ENCODE data around the gene ENG. TPM values are rescaled to one million over a fixed set of nuclear protein-coding genes. Genes with fewer than 3 reads are reported as not detected.
"Not testable (repeated sequence)": the region's sequence is repeated elsewhere in the genome, so short reads cannot be mapped to it uniquely, and the experiment has no call there.

Gene ENG
- total RNA-seq, 1 donor from 2014 or later: 14.3 TPM

DNA sequence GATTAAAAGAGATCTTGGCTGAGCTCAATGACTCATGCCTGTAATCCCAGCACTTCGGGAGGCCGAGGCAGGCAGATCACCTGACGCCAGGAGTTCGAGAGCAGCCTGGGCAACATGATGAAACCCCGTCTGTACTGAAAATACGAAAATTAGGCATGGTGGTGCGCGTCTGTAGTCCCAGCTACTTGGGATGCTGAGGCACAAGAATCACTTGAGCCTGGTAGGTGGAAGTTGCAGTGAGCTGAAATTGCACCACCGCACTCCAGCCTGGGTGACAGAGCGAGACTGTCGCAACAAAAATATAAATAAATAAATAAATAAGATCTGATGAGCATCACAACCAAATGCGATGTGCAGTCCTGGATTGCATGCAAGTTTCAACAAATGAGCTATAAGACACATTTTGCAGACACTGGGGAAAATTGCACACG is 8.7 kb upstream of the ENG start:
- no peak for ATAC-seq

DNA sequence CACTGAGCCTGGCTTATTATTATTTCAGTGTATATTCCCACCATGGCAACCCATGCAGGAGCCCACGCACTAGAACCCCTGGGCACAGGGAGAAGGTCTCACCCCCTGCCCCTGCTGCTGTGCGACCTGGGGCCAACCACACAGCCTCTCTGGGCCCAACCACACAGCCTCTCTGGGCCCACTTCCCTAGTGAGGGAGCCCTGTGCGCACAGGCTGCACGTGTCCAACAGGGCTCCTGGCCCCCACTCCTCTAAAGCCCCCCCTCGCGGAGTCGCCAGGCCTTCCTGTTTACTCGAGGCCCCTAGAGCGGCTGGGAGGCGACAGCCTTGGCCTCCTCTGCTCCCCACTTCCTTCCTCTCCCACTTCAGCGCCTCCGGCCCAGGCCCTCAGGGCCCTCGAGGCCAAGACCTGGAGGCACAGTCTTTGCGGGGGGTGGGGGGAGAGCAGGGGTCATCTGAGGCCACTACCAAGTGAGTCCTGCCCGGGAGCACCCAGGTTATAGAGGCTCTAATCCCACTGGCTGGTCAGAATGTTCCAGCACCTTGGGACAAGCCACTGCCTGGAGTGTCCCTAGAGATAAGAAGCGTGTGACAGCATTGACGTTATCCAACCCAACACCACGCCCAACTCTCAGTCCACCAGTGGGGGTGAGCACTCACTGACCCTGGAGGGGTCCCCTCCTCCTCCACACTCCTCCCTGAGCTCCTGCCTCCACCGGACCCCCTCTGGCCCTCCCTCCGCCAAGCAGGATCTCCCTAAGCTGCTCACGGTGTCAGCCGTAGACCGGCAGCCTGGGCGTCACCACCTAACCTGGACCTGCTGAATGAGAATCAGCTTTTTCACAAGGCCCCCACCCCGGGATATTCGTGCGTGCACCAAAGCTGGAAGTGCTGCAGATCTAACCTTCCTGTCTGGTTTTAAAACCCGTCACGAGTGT is 7.9 kb upstream of the ENG start:
- peak; percentile 69 for ATAC-seq

DNA sequence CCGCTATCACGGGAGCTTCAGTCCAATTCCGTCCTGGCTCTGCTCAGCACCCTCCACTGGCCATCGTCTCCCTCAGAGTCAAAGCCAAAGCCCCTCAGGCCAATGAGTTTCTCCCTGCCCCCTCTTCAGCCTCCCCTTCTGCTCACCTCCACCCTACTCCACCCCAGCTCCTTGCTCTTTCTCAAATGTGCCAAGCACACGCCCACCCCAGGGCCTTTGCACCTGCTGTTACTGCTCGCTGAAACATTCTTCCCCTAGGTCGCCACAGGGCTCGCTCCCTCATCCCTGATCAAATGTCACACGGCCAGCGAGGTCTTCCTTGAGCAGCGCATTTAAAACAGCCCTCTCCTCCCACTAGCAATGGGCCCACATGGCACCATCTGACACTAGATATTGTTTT is 6.3 kb upstream of the ENG start:
- ATAC-seq: no peak

DNA sequence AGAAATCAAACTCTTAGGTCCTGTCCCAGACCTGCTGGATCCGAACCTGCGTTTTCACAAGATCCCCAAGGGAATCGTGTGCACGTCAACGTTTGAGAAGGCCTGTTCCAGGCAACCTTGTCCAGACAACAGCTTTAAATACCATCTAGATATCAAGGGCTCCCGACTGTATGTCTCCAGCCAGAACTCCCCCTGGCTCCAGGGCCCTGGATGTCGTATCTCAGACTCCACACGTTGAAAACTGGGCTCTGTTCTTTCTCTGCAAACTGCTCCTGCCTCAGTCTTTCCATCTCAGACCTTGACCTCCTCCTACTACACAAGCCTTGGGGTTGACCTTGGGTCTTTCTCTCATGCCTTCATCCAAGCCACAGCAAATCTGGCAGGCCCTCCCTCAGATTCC is 5.8 kb upstream of the ENG start:
- ATAC-seq: no peak

DNA sequence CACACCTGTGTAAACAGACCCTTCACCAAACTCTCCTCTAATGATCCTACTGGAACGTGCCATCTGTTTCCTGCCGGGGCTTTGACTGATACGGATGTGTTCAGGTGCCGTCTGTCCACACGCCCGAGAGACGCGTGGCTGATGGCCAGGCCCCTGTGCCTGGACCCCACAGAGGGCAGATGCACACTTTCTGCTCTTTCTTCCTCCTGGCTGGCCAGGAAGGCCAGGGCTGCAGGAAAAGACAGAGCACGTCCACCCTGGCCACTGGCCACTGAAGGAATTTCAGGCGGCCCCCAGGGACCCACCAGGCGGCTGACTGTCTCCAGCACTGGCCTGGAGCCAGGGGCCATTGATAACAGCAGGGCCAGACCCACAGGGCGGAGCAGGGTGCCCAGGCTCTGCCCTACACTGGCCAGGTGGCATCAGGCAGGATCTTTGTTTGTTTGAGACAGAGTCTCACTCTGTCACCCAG is 3.6 kb upstream of the ENG start:
- ATAC-seq: peak; percentile 6

DNA sequence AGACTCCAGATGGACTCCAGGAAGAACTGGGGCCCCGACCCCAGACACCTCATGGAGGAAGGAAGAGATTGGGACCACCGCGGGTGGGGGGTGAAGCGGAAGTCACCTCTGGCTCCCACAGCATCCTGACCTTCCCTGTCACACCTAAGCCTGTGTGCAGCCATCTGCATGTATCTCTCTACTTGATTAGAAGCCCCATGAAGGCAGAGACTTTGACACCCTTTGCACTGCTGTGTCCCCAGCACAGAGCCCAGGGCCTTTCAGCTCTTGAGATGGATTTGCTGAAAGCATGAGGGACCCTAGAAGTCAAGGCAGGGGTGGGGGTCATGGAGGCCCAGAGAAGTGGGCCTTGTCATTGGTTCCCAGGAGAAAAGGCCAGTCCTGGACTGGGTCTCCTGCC is 2.8 kb upstream of the ENG start:
- no peak for ATAC-seq

DNA sequence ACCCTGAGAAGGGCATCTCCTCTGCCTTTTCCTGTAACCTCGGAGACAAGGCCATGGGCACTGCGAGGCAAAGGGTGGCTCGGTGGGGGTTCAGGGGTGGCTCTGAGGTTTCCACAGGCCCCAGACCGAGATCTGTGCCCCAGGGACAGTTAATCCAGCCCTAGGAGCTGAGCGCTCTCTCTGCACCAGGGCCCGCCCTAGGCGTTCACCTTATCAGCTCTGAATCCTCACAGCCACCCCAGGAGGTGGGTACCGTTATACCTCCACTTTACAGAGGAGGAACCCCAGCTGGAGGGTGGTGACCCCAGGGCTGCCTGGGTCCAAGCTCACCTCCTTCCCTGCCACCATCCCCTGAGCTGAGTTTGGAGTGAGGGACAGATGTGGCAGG is 2.3 kb upstream of the ENG start:
- ATAC-seq: no peak

DNA sequence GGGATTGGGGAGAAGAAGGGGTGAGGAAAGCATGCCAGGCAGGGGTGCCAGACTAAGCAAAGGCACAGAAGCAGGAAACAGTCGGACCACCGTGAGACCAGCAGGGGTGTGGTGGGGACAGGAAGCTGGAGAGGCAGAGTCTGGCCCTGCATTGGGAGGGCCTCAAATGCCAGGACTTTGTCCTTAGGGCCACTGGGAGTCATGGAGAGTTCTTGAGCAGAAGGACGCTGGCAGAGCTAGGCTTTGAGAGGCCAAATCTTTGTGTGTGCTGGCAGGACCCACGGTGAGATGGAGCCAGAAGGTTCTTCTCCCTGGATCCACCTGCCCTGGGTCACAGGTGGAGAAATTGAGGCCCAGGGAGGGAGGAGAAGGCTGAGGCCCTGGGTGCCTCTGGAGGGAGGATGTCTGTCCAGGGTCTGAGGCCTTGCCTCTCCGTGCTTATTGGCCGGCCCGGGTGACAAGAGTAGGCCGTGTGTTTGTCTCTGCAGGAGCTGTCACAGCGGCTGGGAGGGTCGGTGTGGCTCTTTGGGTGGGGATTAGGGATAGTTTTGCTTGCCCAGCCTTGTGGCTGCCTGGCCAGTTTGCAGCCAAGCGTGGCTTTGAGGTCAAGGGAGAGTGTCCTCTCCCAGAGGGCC is 1.8 kb upstream of the ENG start:
- ATAC-seq: no peak

DNA sequence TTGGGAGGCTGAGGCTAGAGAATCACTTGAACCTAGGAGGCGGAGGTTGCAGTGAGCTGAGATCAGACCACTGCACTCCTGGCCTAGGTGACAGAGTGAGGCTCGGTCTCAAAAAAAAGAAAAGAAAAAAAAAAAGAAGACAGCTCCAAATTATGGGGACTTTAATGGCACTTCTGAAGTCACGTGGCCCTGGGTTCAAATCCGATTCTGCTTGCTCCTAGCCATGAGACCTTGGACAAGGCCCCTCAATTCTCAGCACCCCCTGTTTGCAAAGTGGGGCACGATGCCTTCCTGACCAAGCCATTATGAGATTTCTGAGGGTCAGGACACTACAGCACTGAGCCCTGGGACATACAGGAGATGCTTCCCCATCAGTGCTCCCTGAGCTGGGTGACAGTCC is 1.1 kb upstream of the ENG start:
- ATAC-seq: no peak

DNA sequence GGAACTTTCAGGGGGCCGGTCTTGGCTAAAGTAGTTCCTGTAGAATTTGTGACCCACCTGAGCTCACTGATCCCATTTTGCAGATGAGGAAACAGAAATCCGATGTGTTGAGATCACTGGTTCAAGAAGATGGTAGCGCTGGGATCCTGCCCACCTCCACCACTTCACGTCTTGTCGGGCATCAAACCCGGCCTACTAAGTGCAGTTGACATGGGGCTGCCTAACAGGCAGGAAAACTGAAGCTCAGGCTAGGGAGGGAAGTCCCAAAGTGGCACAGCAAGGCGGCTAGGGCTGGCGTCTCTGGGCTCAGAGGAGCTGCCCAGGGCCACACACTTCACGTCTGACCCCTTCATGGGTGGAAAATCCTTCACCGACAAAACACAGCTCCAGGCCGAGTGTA is 502 bp upstream of the ENG start:
- ATAC-seq: no peak

DNA sequence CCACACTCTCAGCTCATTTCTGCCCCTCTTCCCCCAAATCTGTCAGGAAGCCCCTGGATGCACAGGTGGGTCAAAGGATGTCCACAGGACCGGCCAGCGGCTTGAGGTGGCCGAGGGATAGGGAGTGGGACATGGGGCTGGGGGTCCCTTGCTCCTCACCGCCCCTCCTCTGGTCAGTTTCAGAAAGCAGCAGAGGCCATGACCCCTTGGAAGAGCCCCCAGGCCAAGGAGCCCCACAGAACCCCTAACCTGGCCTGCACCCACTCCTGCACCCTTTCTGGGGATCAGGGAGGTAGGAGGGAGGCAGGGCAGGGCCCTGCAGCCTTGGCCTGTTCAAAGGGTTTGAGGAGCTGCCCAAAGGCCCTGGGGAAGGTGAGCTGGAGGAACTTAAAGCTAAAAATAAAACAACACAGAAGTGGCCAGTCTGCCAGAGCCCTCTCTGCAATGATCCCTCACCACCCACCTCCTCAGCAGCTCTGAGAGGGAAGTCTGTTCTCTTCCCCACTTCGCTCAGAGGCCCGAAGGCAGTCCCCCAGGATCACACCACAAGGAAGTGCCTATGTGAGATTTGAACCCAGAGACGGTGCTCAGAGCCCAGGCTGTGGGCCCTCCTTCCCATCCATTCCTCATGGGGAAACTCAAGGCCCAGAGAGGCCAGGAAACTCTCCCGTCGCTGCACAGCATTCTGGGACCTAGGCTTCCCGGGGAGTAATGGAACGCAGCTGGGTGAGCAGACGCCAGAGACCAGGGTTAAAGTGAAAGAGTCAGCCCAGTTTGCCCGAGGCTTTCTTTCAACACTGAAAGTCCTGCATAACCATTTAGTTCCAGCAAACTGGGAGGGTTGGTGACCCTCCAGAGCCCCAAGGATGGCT is 910 bp downstream of the ENG start:
- no peak for ATAC-seq

DNA sequence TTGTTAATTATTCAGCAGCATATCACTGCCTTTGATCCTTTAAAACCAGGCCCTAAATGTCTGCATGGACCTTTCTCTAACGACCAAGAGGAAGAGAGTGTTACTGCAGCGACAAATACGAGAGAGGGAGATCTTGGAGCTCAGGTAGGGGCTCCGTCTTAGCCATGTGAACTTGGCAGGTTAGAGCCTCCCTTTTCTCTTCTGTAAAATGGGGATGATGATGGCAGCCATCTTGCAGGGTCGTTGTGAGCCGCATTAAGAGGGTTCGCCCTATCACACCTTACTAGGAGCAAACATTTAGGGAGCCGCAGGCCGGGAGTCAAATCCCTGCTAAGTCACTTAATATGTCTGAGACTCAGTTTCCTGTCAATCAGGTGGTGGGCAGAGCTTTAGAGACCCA is 1.6 kb downstream of the ENG start:
- ATAC-seq: no peak

DNA sequence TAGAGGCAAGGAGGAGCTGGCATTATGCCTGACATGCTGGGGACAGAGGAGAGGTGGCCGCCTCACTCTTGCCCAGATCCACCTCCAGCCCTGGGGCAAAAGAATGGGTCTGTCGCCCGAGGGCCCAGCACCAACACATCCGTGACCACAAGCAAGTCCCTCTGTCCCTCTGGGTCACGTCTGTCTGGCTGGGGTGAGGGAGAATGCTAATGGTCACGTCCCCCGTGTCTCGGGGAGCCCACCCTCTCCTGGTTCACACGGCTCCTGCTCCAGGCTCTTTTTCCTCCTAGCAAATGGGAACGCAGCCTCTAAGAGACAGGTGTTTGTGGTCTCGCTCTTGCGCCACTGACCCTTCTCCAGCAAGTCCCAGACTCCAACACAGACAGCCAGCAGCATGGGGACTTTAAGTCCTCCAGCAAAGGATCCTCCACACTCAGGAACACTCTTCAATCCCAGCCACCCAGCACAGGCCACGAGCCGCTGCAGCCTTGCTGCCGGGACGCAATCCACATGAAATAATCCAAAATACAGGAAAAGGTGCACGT is 4.1 kb downstream of the ENG start:
- ATAC-seq: no peak

DNA sequence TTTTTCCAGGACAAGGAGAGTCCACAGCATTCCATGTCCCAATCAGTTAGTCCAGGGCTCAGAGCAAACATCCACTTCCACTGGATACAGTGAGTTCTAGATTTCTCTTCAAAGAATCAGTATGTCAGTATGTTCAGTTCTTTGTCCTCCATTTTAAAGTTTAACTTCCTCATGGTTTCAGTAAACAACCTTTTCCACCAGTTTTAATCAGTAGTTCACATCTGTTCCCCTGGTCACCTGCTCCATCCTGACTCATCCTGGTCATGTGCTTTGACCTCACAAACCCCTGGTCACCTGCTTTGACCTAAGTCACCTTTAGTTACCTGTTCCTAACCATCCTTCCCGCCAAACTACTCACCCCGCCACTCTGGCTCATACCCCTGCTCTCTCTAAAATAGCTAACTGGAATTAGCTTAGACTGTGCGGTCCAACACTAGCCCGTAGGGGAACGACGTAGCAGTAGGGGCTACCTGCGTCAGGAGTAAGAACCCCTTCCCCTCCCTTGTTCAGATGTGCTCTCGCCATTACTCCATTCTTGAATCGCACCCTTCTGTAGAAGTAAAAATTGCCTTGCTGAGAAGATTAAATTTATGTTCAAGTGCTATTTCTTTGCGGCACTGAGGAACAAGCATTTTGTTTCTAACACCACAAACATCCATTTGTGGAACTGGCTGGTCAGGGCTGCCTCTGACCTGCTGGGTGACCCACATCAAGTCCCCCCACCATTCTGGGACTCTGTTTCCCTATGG is 5.5 kb downstream of the ENG start:
- no peak for ATAC-seq

DNA sequence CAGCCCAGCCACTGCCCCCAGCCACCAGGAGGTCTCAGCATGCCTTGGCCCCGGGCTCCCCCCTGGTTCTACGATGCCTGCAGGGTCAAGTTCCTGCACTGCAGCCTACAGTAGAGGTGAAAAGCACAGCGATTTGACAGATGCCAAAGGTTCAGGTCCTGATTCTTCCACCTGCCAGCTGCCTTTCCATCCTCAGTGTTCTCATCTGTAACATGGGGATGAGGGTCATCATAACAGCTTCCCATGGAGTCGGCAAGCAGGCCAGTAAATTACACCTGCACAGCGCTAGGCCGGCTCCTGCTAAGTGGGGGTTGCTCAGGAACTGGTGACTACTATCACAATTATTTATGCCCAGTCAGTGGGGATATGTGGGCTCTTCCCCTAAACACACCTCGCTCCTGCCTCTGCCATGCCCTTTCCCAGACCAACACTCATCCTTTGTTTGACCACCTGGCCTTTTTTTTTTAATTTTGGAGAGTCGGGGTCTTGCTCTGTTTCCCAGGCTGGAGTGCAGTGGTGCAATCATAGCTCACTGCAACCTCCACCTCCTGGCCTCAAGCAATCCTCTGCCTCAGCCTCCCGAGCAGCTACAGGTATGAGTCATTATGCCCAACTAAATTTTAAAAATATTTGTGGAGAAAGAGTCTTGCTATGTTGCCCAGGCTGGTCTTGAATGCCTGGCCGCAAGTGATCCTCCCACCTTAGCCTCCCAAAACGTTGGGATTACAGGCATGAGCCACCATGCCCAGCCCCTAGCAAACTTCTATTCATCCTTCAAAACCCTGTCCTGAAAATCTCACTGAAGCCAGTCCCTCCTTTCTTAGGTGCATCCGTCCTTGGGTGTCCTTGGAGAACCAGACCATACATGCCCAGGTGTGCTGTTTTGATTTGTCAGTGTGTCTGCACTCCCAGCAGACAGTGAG is 6.4 kb downstream of the ENG start:
- ATAC-seq: no peak

DNA sequence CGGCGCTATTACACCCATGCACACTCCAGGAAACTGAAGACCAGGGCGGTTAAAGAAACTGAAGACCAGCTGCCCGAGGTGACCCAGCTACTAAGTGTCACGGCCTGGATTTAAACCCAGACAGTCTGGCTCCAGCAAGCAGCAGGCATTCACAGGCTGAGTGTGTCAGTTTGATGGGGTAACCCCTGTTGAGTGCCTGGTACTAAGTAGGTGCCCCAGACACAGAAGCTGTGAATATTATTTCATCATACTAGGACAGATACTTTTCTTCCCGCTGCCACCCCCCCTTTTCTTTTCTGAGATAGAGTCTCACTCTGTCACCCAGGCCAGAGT is 7.3 kb downstream of the ENG start:
- peak; percentile 28 for ATAC-seq

DNA sequence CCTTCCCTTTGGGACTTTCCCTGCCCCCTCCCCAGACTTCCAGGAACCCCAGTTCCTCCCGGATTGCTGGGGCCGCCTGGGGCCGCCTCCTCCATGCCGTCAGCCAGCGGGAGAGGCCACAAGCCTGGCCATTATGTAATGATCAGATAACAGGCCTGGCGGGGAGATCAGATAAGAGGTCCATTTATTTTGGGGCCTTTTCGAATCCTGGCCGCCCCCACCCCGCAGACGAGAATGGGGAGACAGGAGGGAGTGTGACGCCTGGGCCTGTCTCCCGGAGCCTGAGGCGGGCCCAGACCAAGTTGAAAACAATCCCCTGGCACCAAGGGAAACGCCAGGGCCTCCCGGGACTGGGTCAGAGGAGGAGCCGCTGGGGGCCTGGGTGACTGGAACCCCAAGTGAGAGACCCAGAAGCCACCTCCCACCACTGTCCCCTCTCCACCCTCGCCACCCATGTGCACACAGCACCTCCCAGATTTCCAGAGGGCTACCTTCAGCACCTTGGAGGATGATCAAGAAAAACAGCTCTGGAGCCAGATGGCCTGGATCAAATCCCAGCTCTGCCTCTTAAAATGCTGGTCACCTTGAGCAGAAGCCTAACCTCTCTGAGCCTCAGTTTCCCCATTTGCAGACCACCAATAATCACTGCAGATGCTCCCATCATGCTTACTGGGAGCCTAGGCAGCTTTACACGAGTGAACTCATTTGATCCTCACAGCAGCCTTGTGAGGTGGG is 7.8 kb downstream of the ENG start:
- ATAC-seq: no peak

DNA sequence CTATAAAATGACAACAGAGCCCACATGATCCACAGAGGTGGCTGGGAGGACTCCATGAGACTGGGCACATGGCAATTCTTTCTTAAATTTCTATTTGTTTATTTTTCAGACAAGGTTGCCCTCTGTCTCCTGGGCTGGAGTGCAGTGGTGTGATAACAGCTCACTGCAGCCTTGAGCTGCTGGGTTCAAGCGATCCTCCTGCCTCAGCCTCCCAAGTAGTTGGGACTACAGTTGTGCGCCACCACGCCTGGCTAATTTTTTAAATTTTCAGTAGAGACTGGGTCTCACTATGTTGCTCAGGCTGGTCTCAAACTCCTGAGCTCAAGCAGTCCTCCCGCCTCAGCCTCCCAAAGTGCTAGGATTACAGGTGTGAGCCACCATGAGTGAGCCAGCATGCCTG is 8.8 kb downstream of the ENG start:
- ATAC-seq: not testable (repeated sequence)

DNA sequence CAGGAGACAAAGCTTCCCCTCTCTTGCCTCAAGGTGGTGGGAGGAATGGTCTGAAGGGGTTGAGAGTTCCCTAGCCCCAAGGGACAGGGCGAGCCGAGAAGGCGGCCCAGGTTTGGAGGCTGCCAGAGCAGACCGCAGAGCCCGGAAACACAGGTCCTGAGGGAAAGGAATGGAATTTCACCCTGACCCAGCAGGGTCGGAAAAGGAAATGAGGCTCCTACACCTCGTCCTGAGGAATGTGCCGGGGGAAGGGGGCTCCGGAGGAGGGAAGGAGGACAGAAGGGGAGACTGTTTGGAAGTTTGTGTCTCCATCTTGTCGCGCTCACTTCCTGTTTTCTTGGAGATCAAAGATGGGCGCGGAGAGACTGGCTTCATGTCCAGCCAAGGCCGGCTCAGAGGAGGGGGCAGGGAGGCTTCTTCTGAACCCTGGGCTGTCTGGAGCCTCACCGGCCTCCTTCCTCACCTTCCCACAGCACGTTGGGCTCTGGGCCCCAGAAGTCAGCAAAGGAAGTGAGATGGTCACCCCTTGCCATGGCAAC is 9.6 kb downstream of the ENG start:
- peak; percentile 56 for ATAC-seq
